ENCODE measurements around the gene N4BP2L2.

Gene N4BP2L2

DNA sequence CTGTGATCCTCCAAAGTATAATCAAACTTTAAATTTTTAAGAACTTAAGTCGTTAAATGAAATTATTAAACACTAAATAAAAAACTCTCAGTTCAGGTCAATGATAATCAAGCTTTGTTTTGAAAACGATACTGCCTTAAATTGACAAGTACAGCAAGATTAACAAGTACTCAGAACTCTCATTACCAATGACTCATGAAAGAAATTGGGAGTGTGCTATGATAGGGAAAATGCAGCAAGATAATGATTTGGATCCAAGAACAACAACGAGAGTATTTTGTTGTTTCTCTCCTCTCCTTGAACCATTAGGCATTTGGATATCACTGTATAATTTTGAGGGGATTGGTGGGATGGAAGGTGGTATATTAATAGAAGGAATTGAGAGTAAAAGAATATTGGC lies 10.2 kb downstream of the N4BP2L2 start:
- no peak for DNase-seq (ENCODE audit: low read depth)

GRCh38 chr13:32527151-32527550 lies 11.4 kb downstream of the N4BP2L2 start:
- no peak for DNase-seq (ENCODE audit: low read depth)

DNA sequence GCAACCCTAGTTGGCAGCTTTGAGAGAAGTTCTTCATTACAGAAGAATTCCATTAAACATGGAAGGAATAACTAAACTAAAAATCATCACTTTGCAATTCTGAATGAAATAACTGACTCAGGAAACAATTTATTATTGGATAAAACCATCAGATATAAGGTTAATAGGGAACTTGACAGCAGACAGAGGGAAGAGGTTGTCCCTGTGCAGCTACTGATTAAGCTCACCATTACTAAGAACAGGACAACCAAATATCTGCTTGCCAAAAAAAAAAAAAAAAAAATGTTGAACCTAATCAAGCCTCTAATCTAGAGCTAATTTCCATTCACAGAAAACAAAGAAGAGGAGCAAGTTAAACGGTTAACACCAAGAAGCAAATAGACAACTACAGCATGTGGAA lies 12.8 kb downstream of the N4BP2L2 start:
- no peak for DNase-seq (ENCODE audit: low read depth)

DNA sequence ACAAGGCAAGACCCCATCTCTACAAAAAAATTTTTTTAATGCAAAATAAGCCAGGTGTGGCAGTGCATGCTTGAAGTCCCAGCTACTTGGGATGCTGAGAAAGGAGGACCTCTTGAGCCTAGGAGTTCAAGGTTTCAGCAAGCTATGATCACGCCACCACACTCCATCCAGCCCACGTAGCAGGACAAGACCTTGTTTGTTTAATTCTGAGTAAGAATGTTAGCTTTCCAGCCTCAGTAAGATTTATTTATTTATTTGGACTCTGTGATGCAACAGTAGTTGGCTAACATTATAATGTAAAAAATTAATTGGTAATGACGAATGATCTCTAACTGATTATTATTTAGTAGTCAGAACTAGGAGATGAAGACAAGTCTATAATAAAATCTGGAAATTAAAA lies 23.3 kb downstream of the N4BP2L2 start:
- no peak for DNase-seq (ENCODE audit: low read depth)

GRCh38 chr13:32511482-32511881 lies 27.1 kb downstream of the N4BP2L2 start:
- no peak for DNase-seq (ENCODE audit: low read depth)

- DNase-seq (ENCODE audit: low read depth): no peak
These were observed 33.7 kb downstream of the N4BP2L2 start for GRCh38 chr13:32504876-32505275.

GRCh38 chr13:32504263-32504662 lies 34.3 kb downstream of the N4BP2L2 start:
- DNase-seq (ENCODE audit: low read depth): no peak

- DNase-seq (ENCODE audit: low read depth): no peak
These were observed 34.9 kb downstream of the N4BP2L2 start for GRCh38 chr13:32503727-32504126.

DNA sequence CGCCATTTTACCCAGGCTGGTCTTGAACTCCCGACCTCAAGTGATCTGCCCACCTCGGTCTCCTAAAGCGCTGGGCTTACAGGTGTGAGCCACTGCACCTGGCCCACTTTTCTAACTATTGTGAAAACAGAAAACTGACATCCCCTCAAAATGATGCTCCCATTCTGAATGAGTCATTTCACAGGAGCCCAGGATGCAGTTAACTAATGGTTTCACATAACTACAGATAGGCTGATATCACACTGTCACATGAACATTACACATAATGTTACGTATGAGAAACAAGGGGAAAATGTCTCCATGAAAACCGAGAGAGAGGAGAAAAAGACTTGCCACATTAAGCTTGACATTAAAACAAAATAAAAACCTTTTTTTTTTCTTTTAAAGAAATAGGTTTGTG lies 37.5 kb downstream of the N4BP2L2 start:
- no peak for DNase-seq (ENCODE audit: low read depth)

- no peak for DNase-seq (ENCODE audit: low read depth)
These were observed 38.9 kb downstream of the N4BP2L2 start for GRCh38 chr13:32499538-32500210.

- DNase-seq (ENCODE audit: low read depth): no peak
These were observed 41.0 kb downstream of the N4BP2L2 start for GRCh38 chr13:32497589-32497988.

DNA sequence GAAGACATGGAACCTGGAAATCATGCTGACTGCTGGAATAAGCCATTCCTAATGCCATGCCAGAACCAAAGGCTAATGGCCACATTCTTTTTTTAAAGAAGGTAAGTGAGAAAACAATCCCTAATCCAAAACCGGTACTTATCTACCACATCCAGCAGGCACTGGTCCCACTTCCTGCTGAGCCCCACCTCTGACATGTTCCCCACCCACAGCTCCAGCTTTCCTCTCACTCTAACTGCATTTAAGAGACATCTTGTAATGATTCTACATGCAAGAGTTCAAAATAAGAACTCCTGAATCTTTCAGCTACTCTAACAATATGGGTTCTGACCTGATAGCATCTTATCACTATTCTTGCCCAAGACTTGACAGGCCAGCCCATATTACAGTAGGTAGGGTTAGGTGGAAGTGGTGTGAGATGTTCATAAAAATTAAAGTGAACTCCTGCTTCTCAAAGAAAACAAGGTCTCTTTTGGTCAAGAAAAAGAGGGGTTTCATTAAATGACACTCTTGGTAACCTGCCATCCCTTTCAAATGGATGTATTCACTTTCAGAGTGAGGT lies 41.9 kb downstream of the N4BP2L2 start:
- DNase-seq (ENCODE audit: low read depth): no peak

DNA sequence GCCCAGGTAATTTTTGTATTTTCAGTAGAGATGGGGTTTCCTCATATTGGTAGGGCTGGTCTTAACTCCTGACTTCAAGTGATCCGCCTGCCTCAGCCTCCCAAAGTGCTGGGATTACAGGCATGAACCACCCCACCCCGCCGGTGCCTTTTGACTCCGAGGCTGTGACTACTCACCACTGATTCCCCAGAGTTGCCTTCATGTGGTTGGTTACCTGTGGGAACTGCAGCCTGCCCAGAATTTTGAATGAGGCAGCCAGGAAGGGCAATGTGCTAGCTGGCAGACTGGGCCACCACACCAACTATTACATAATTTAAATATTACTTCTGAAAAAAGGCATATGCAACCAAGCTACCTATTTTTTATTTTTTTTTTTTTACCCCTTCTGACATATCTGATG lies 42.8 kb downstream of the N4BP2L2 start:
- DNase-seq (ENCODE audit: low read depth): no peak

GRCh38 chr13:32495429-32495828 lies 43.2 kb downstream of the N4BP2L2 start:
- no peak for DNase-seq (ENCODE audit: low read depth)

DNA sequence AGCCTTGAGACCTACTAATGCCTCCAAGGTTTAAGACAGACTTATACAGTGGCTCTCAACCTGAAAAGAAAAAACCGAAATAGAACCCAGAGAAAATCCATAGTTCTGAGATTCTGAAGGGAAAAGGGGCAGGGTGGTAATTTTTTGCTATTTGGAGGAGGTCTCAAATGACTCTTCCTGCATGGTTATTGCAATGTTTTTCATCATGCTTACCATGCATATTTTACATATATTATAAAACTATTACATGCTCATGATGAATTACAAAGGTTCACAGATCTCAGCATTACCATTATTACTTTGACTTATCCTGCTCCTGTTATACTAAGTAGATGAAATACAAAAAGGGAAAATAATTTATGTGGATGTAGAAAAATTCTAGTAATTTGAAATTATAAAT lies 47.6 kb downstream of the N4BP2L2 start:
- DNase-seq (ENCODE audit: low read depth): no peak

GRCh38 chr13:32476892-32477291 lies 61.7 kb downstream of the N4BP2L2 start:
- no peak for DNase-seq (ENCODE audit: low read depth)

GRCh38 chr13:32476021-32476731 lies 62.4 kb downstream of the N4BP2L2 start:
- no peak for DNase-seq (ENCODE audit: low read depth)

GRCh38 chr13:32474999-32475792 lies 63.4 kb downstream of the N4BP2L2 start:
- DNase-seq (ENCODE audit: low read depth): no peak

- no peak for DNase-seq (ENCODE audit: low read depth)
These were observed 64.9 kb downstream of the N4BP2L2 start for GRCh38 chr13:32473650-32474049.

- no peak for DNase-seq (ENCODE audit: low read depth)
These were observed 66.4 kb downstream of the N4BP2L2 start for GRCh38 chr13:32472194-32472621.

- no peak for DNase-seq (ENCODE audit: low read depth)
These were observed 67.2 kb downstream of the N4BP2L2 start for GRCh38 chr13:32471187-32471922.

Data from stimulated activated CD8-positive, alpha-beta memory T cell treated with anti-CD3 and anti-CD28 coated beads, Interleukin-15, amount 100 ng/mL, for 1 hour (primary cell).